ENCODE data around the gene AP1S1.
"Not testable (repeated sequence)": the region's sequence is repeated elsewhere in the genome, so short reads cannot be mapped to it uniquely, and the experiment has no call there.

The AP1S1 gene

DNA sequence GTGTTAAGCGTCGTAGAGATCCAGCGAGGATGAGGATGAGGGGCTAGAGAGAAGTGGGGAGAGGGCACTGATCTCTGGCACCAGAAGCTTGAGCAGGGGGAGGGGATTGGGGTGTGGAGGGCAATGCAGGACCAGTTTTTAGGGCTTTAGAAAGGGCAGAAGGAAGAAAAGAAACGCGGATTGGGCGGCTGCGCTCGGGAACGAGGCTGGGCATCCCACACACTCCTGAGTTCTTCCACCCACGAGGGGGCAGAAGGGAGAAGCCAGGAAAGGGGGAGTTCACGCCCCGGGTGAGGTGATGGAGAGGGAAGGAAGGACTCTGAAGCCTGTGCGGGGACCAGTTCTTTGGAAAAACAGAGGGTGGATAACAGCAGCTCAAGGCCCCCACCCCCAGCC lies 17.2 kb downstream of the AP1S1 start:
- DNase-seq: no peak

DNA sequence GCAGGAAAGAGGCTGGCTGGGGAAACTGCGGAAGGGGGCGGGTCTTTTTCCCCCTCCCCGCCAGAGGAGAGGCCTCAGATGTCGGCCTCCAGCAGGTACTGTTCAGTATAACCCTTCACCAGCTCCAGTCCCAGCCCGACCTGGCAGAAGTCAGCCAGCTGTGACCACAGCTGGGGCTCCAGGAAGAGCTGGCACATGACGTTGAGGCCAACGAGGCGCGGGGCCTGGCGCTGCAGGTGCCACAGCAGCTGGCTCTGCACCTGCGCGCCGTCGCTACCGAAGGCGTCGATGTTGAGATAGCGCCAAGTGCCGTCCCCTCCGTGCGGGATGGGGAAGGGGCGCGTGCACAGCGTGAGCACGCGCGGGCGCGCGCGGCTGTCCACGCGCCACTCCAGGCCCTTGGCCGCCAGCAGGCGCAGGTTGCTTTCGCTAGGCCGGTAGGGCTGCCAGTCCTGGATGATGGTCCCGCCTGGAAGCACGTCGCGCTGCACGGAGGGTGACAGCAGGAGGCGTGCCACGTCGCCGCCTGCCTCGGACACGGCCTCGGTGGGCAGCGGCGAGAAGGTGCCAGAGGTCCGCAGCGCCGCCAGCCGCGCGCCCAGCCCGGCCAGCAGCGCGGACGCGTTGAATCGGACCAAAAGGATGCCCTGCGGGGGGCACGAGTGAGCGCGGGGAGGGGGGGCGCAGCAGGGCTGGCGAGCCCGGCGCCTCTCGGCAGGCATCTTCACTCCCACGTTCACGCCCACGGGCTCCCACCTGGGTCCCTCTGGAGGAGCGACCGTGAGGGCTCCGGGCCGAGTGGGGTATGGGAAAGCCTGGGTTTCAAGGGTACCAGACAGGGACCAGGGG lies 18.0 kb downstream of the AP1S1 start:
- DNase-seq: no peak

DNA sequence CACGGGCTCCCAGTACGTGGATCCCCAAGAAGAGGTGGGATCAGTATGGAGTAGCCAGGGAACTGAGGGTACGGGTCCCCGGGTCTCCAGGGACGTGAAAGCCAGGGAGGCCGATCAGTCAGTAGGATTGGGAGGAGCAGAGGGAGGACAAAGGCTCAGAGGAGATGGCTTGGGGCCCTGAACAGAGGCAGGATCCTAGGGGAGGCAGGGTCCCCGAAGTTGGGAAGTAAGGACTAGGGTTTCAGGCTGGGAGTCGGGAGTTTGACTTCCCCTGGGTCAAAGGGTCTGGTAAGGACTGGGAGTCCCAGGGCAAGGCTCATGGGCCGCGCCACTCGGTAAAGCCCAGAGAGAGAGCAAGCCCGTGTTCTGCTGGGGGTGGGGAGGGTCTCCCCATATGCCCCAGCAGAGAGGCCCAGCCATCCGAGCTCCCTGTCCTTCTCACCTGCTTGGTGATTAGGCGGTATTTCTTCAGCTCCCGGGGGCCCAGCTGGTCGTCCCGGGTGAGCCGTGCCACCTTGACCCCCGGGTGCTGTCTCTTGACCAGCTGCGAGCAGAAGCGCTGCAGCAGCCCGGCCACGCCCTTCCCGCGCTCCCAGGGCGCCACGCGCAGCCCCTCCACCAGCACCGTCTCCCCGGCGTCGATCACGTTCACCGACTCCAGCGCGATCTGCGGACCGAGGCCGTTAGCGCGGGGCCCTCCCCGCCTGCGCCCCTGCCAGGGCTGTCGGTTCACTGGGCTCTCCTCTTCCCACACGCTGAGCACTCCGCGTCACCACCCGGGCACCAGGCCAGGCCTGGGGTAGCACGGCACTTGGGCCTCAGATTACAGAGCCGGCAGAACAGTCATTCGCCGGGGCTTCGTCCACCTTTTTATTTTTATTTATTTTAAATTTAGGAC lies 18.8 kb downstream of the AP1S1 start:
- DNase-seq: no peak

DNA sequence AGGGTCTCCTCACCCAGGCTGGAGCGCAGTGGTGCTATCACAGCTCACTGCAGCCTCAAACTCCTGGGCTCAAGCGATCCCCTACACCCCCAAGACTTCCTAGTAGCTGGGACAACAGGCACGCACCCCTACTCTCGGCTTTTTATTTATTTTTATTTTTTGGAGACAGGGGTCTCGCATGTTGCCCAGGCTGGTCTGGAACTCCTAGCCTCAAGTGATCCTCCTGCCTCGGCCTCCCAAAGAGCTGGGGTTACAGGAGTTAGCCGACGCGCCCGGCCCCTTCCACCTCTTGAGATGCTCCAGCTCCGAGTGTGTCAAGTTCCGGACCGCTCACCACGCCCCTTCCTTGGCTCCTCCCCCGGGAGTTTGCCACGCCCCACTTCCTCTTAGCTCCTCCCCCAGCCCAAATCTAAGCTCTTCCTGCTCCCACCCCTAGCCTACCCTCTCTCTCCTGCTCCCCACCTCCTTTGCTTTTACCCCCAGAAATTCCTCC lies 19.5 kb downstream of the AP1S1 start:
- DNase-seq: peak; percentile 58

DNA sequence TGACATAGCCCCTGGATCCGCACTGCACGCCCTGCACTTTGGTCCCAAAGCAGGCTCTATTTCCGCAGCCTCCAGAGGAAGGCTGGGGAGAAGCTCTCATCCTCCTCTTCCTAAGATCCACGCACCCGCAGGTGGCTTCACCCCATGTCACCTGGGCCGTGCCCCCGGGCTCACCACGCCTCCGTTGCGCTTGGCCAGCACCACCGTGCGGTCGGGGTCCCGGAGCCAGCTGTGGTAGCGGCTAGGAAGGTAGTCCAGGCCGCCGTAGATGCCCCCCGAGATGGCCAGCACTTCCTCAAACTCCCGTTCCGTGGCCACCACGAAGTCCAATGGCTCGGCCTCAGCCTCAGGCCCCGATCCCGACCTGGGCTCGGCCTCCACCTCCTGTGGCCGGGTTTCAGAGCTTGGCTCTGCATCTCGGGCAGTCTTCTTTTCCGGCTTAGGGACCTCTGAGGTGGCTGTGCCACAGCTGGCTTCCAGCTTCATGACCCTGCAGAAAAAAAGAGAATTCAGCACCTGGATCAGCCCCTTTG lies 20.1 kb downstream of the AP1S1 start:
- no peak for DNase-seq

DNA sequence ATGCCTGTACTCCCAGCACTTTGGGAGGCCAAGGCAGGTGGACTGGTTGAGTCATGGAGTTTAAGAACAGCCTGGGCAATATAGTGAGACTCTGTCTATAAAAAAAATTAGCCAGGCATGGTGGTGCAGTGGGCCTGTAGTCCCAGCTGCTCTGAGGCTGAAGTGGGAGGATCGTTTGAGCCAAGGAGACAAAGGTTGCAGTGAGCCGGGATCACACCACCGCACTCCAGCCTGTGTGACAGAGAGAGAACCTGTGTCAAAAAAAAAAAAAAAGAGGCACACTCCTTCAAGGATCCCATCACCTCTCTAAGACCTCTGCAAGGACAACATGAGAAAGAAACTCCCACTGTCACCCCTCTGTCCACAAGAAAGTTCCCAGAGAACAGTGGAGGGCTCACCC lies 21.4 kb downstream of the AP1S1 start:
- no peak for DNase-seq

DNA sequence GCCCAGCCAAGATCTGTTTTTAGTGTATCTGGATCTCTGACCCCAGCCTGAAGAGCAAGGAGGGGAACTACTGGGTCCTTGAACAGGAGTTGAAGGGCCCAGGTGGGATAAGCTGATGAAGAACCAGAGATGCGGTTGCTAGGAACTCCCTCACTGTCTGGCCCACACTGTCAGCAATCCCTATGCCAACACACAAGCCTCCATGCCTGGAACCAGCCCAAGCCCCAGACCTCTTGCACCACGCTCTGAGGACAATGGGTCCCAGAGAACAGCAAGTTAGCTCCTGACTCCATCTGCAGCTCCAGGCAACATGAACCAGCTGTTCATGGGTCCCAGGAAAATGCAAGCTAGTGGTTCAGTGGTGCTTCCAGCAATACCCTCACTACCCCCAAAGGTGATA lies 23.4 kb downstream of the AP1S1 start:
- no peak for DNase-seq

DNA sequence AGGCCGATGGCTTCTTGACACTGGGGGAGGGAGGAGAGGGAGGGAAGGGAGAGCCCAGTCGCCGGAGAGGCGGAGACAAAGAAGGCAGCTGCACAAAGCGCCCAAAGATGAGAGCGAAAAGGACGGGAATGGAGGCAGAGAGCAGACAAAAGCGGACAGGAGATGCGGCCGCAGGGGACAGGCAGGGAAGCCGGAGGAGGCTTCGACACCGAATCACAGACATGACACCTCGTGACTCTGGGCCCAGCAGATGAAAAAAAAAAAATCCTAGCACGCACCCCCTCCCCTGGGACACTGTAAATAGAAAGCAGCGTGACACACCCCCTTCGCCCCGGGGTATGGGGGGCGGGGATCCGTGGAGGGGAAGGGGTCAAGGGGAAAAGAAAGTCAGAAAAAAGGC lies 24.8 kb downstream of the AP1S1 start:
- no peak for DNase-seq

DNA sequence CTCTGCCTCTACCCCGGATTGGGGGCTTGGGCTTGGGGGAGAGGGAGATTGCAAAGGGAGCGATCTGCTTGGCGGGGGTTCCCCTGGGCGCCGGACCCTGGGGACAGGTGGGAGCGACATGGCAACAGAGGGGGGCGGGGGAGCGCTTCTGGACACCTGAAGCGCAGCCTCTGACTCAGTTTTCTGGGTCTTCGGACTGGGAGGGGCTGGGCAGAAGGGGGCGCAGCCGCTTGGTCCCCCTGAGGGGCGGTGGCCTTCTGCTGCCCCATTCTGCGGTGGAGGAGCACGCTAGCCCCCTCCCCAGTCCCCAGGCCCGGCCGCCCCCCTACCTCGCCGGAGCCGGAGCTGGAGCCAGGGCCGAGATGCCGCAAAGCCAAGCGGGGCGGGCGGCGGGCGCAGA lies 25.4 kb downstream of the AP1S1 start:
- no peak for DNase-seq

DNA sequence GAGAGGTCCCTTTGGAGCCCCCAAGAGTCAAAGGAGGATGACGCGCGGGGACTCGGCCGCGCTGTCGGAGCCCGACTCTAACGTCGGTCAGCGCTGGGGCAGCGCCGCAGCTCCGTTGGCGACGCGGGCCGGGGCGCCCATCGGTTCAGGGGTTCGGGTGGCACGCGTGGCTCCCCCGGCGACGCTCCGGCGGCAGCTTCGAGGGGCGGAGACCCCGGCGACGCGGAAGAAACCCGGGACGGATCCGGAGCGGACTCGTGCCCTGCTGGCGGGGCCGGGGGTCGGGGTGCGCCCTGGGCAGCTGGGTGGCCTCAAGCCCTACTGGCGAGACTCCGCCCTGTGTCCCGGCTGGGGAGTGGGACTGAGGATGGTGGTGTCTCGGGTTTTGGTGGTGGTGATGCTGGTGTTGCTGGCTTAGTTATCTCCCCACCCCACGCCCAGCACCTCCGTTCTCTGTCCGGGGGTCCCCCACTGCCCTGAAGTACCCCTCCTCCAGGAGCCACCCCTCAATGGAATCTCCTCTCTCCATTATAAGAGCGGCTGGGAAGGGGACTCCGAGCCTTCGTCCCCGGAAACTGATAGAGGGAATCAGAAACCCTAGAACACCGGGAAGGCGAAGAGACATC lies 26.0 kb downstream of the AP1S1 start, which contains the start of gene NAT16:
Gene NAT16 (minus strand): TSS at position 164 of the 626 bp plus-strand sequence. CDS start 5,486 bp downstream, outside the sequence.
- no peak for DNase-seq

DNA sequence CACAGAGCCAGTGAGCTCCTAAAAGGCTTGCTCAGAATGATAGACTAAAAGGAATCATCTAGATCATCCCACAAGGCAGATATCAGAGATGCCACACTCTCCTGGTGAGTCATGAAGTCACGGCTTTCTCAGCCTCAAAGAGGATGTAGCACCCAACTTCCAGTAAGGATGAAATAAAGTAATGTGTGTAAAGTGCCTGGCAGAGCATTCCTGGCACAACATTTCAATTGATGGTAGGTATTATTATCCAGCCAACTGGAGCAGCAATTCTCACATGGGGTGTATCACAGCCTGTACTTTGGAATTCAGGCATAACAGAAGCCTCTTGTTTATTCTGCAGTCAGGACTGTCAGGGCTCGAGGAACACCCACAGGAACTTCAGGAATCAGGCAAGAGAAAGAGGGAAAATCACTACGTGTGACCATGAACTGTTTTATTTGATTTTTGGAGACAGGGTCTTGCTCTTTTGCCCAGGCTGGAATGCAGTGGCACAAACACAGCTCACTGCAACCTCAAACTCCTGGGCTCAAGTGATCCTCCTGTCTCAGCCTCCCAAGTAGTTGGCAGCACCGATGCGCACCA lies 31.1 kb downstream of the AP1S1 start:
- no peak for DNase-seq

DNA sequence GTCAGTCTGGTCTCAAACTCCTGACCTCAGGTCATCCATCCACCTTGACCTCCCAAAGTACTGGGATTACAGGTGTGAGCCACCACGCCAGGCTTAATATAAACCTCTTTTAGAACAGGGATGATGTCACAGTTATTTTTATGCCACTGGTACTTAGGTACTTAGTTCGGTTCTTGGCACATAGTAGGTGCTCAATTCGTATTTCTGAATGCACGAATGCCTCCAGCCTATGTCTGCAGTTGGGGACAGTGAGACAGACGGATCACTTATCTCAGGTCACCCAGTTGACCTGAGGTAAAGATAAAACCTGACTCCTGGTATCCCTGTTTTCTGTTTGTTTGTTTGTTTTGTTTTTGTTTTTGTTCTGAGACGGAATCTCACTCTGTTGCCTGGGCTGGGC lies 31.9 kb downstream of the AP1S1 start:
- DNase-seq: no peak

DNA sequence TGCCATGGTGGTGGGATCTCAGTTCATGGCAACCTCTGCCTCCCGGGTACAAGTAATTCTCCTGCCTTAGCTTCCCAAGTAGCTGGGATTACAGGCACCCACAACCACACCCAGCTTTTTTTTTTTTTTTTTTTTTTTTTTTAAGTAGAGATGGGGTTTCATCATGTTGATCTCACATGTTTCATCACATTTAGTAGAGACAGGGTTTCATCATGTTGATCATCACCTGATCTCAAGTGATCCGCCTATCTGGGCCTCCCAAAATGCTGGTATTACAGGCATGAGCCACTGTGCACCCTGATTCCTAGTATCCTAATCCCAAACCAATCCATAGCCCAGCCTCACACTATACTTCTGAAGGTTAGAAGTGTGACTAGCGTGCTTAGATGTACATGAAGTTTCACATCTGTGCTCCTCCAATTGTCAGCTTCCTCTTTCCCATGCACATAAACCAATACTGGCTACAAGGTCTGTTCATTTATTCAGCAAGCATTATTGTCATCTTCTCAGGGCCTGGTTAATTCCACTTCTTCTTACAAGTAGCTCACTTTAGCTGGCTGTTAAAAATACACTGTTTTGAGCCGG lies 32.7 kb downstream of the AP1S1 start:
- no peak for DNase-seq

DNA sequence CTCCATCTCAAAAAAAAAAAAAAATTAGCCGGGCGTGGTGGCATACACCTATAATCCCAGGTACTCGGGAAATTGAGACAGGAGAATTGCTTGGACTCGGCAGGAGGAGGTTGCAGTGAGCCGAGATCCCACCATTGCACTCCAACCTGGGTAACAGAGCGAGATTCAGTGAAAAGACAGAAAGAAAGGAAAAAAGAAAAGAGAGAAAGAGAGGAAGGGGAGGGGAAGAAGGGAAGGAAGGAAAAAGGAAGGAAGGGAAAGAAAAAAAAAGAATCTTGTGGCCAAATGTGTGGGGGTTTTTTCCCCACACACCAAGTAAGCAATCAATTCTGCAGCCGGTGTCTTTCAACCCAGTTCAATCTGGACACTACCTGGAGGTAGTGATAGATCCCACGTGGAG lies 34.8 kb downstream of the AP1S1 start:
- no peak for DNase-seq

DNA sequence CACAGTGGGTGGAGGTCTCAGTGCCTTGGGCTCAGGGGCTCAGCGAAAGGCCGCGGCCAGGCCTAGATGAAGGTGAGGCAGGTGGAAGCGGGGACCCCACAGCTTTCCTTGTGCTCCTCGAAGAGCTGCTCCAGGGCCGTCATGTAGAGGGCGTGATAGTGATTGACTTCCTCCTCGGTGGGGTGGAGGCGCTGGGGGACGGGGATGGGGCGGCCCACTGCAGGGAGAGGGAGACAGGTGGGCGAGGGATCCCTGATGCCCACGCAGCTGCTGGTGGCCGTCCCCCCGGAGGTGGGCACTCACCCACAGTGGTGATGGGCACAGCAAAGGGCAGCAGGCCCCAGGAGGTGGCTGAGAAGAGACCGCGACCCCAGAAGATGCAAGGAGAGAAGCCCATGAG lies 41.6 kb downstream of the AP1S1 start:
- no peak for DNase-seq

DNA sequence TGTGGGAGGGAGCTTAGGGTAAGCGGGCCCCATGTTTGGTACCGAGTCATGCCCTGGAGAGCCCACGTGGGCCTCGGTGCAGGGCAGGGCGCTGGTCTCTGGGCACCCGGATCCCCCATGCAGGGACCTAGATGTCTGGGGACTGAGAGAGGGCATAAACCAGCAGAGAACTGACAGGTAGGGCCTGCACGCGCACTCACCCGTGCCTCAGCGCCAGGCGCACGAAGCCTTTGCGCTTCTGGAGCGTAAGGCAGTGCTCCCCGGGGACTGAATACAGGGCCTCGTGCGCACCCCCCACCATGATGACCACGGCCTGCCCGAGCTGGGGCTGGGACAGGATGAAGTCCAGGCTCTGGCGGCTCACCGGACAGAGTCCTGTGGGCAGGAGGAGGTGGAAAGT lies 43.7 kb downstream of the AP1S1 start:
- DNase-seq: no peak

DNA sequence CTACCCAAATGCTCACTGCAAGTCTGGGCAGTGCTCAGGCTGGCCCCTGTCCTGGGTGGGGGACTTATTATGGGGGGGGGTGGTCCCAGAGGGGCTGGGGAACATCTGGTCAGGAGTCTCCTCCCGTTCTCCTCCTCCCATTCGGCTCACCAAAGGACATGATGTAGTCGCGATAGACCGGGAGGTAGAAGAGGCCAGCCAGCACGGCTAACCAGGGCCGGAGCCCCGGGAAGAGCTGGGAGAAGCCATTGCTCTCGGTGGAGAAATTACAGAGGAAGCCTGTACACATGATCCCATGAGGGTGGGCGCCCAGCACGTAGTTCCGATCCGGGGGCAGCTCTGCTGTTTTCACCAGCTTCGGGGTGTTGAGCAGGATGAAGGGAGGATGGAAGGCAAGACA lies 44.2 kb downstream of the AP1S1 start:
- no peak for DNase-seq

DNA sequence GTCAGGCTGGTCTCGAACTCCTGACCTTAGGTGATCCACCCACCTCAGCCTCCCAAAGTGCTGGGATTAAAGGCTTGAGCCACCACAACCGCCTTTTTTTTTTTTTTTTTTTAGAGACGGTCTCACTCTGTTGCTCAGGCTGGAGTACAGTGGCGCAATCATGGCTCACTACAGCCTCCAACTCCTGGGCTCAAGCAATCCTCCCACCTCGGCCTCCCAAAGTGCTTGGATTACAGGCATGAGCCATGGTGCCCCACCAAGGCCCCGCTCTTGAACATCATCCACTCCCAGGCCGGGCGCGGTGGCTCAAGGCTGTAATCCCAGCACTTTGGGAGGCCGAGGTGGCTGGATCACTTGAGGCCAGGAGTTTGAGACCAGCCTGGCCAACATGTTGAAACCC lies 45.2 kb downstream of the AP1S1 start:
- DNase-seq: not testable (repeated sequence)

DNA sequence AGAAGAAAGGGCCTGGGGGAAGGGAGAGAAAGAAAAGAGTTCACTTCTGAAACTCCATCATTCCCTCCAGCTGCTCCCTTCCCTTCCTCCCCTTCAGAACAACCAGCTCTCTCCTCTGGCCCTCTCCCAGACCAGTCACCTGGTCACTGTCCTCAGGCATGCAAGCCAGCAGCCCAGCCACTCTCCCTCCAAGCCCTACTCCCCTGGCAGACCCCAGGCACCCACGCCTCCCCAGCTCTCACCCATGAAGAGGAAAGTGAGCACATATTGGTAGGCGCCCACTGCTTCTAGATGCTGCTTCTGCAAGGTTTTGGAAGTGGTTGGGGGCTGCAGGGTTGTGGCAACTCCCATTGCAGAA lies 46.2 kb downstream of the AP1S1 start:
- no peak for DNase-seq

DNA sequence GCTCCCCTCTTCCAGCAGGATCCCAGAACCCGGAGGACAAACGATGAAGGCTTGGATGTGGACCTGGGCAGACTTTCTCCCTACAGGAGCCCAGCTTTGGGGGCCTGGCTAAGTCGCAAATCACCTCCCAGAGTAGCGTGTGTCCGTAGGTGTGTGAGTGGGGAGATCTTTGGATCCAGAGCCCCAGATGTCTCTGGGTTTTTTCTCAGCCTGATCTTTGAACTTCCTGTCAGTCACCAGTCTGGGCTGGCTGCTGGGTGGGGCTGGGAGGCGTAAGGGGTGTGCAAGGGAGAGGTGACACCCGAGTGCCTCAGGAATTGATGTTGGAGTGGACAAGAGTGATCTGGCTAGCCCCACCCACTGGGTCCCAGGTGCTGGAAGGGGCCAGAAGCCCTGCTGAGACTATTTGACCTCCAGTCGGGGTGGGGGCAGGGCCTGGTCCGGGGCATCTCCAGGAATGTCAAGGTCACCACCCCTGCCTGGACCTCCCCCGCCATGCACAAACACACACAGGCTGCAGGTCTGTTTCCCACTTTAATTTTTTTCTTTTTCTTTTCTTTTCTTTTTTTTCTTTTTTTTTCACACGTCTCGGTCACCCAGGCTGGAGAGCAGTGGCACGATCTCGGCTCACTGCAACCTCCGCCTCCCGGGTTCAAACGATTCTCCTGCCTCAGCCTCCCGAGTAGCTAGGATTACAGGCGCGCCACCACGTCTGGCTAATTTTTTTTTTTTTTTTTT lies 46.8 kb downstream of the AP1S1 start, which contains the start of gene MOGAT3:
Gene MOGAT3 (minus strand): TSS at position 175 of the 738 bp plus-strand sequence. CDS start 182 bp downstream, outside the sequence.
- DNase-seq: no peak

Measured in stimulated activated CD4-positive, alpha-beta T cell treated with anti-CD3 and anti-CD28 coated beads, Interleukin-12 subunit alpha, Interleukin-12 subunit beta, amount 100 ng/mL, for 4 hours (primary cell).